KMS-11 (cell line): Measurements from ENCODE around the gene CDH11.

Experiments used
- H2AFZ ChIP-seq: fragments of 200-600 bp; sonication (generic); 2 replicates; pipeline ENCODE4 v1.6.1; 2016; ENCODE audit warnings: antibody characterized with exemption, mixed run types, low read depth
- H3K27ac ChIP-seq: fragments of 200-600 bp; sonication (generic); 2 replicates; pipeline ENCODE4 v1.6.1; 2016; ENCODE audit warnings: mild to moderate bottlenecking, mixed run types
- H3K27me3 ChIP-seq: fragments of 200-600 bp; sonication (generic); 2 replicates; pipeline ENCODE4 v1.6.1; 2017; ENCODE audit warnings: mild to moderate bottlenecking, low read depth, mixed run types, moderate library complexity; ENCODE audit not compliant: insufficient read depth
- H3K36me3 ChIP-seq: fragments of 200-600 bp; sonication (generic); 2 replicates; pipeline ENCODE4 v1.6.1; 2017; ENCODE audit warnings: mild to moderate bottlenecking, mixed run types; ENCODE audit not compliant: insufficient read depth
- H3K4me1 ChIP-seq: fragments of 200-600 bp; sonication (generic); 2 replicates; pipeline ENCODE4 v1.6.1; 2016; ENCODE audit warnings: mild to moderate bottlenecking, low read depth, mixed run types; ENCODE audit not compliant: poor library complexity, severe bottlenecking
- H3K4me2 ChIP-seq: fragments of 200-600 bp; sonication (generic); 2 replicates; pipeline ENCODE4 v1.7.0; 2016; ENCODE audit warnings: mild to moderate bottlenecking, mixed run types
- H3K4me3 ChIP-seq: fragments of 200-600 bp; sonication (generic); IDR thresholded peaks from 2 replicates; pipeline ENCODE4 v1.6.1; 2017; ENCODE audit warnings: low read depth, low read length, mixed read lengths; ENCODE audit not compliant: insufficient read depth
- H3K79me2 ChIP-seq: fragments of 200-600 bp; sonication (generic); 2 replicates; pipeline ENCODE4 v1.6.1; 2016; ENCODE audit warnings: low read depth, mixed run types; ENCODE audit not compliant: insufficient read depth
- H3K9ac ChIP-seq: fragments of 200-600 bp; sonication (generic); 2 replicates; pipeline ENCODE4 v1.6.1; 2016; ENCODE audit warnings: mild to moderate bottlenecking, mixed run types
- H4K20me1 ChIP-seq: fragments of 200-600 bp; sonication (generic); 2 replicates; pipeline ENCODE4 v1.6.1; 2016; ENCODE audit warnings: mild to moderate bottlenecking, mixed run types; ENCODE audit not compliant: insufficient read depth
- CTCF ChIP-seq: fragments of 200-600 bp; sonication (generic); conservative IDR thresholded peaks from 2 replicates; pipeline ENCODE4 v1.6.1; 2017; ENCODE audit warnings: low read depth, mild to moderate bottlenecking, antibody characterized with exemption, low read length, moderate library complexity, mixed read lengths

Gene CDH11

GRCh38 chr16:65065031-65065430, 56.8 kb downstream of the CDH11 start:
- no peak for TF ChIP-seq CTCF
- Histone ChIP-seq H3K36me3 (no peaks in the 10 kb centered on the region), H3K4me1 (no peaks in the 10 kb centered on the region), H3K4me2 (no peak overlapping the region), H3K79me2 (no peaks in the 10 kb centered on the region), H3K4me3 (no peak overlapping the region), H3K9ac (no peak overlapping the region), H3K27me3 (no peaks in the 10 kb centered on the region), H2AFZ (no peak overlapping the region), H4K20me1 (no peaks in the 10 kb centered on the region), H3K27ac (no peak overlapping the region)

GRCh38 chr16:65064131-65064530, 57.7 kb downstream of the CDH11 start:
- no peaks in the 10 kb centered on the region for H4K20me1 ChIP-seq

GRCh38 chr16:65062736-65063583, 58.9 kb downstream of the CDH11 start:
- TF ChIP-seq CTCF = no peak

More at GRCh38 chr16:65064131-65064530, 57.7 kb downstream of the CDH11 start:
- Histone ChIP-seq H3K4me2 (no peak overlapping the region), H3K9ac (no peak overlapping the region), H3K4me1 (no peaks in the 10 kb centered on the region), H3K27me3 (no peaks in the 10 kb centered on the region), H3K79me2 (no peaks in the 10 kb centered on the region), H2AFZ (no peak overlapping the region), H3K27ac (no peak overlapping the region), H3K4me3 (no peak overlapping the region), H3K36me3 (no peaks in the 10 kb centered on the region)
- no peak for TF ChIP-seq CTCF

GRCh38 chr16:65061935-65062518, 59.8 kb downstream of the CDH11 start:
- H3K79me2 ChIP-seq = no peaks in the 10 kb centered on the region
- H3K9ac ChIP-seq = no peak overlapping the region
- TF ChIP-seq CTCF = no peak
- H3K4me2 ChIP-seq = no peak overlapping the region
- no peaks in the 10 kb centered on the region for H3K36me3 ChIP-seq
- no peaks in the 10 kb centered on the region for H3K27me3 ChIP-seq
- H3K4me1 ChIP-seq = no peaks in the 10 kb centered on the region
- H4K20me1 ChIP-seq = no peaks in the 10 kb centered on the region
- no peak overlapping the region for H3K4me3 ChIP-seq
- H2AFZ ChIP-seq = no peak overlapping the region
- H3K27ac ChIP-seq = no peak overlapping the region

More at GRCh38 chr16:65062736-65063583, 58.9 kb downstream of the CDH11 start:
- Histone ChIP-seq H3K4me1 (no peaks in the 10 kb centered on the region), H3K4me3 (no peak overlapping the region), H3K27me3 (no peaks in the 10 kb centered on the region), H3K27ac (no peak overlapping the region), H3K36me3 (no peaks in the 10 kb centered on the region), H3K4me2 (no peak overlapping the region), H2AFZ (no peak overlapping the region), H4K20me1 (no peaks in the 10 kb centered on the region), H3K79me2 (no peaks in the 10 kb centered on the region), H3K9ac (no peak overlapping the region)
